PC-9 (cell line): ENCODE measurements around the gene SOD2.

Experiments used
- CTCF ChIP-seq: fragments of 200-600 bp; sonication (generic); conservative IDR thresholded peaks from 2 replicates; pipeline ENCODE4 v1.6.1; 2017; ENCODE audit warnings: mixed run types, antibody characterized with exemption, mild to moderate bottlenecking, moderate library complexity
- EZH2 ChIP-seq: fragments of 200-600 bp; sonication (generic); IDR thresholded peaks from 2 replicates; pipeline ENCODE4 v1.8.0; 2017; ENCODE audit warnings: antibody characterized with exemption, low read depth

GRCh38 chr6:159739341-159739740, 46.3 kb upstream of the SOD2 start:
- TF ChIP-seq CTCF = no peak
- TF ChIP-seq EZH2 = no peak
